Measurements from ENCODE around the gene CUEDC1. TPM values are rescaled to one million over a fixed set of nuclear protein-coding genes. Genes with fewer than 3 reads are reported as not detected.

Gene CUEDC1
- total and polyA plus RNA-seq, 2 of the 13 experiments (the other 11 are each of a cell fraction or from before 2014, with no cell fraction given): 7.4 to 12.9 TPM

DNA sequence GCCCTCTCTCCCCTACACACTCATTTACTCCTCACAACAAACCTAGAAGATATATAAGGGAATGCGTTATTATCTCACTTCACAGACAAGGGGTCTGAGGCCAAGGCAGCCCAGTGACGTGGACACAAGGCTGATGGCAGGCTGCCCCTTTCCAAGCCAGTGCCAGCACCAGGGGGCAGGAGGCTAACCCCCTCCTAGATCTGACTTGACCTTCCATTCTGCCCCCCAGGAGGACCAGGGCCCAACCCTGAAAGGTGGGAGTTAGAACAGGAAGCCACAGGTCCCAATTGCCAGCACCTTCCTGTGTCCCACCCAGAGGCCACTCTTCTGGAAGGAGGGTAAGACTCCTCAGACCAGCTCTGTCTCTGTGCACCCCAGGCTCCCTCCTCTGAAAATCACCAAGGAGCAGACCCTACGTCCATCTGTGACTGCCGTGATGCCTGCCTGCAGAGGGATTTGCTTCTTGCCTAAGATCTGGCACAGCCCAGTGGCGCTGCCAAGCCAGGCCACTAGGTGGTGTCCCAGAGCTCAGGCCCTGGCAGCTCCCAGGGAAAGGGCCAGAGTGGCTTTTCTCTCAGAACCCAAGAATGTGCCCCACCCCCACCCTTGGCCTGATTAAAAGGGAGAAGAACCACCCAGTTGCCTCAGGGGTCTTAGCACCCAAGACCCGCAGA is 62.9 kb downstream of the CUEDC1 start (continued):
- TF ChIP-seq, protein P1, sequence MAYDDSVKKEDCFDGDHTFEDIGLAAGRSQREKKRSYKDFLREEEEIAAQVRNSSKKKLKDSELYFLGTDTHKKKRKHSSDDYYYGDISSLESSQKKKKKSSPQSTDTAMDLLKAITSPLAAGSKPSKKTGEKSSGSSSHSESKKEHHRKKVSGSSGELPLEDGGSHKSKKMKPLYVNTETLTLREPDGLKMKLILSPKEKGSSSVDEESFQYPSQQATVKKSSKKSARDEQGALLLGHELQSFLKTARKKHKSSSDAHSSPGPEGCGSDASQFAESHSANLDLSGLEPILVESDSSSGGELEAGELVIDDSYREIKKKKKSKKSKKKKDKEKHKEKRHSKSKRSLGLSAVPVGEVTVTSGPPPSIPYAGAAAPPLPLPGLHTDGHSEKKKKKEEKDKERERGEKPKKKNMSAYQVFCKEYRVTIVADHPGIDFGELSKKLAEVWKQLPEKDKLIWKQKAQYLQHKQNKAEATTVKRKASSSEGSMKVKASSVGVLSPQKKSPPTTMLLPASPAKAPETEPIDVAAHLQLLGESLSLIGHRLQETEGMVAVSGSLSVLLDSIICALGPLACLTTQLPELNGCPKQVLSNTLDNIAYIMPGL (CRISPR knock-in tag; IDR thresholded peaks at IDR 0.05; ENCODE audit: borderline replicate concordance in 1 of 2, low read depth in 1 of 2): peak; percentile 89 to 94
- TF ChIP-seq MYPOP (CRISPR knock-in tag; IDR thresholded peaks at IDR 0.05) (no peak), HNRNPL (IDR thresholded peaks at IDR 0.05; ENCODE audit: low read depth, low read length) (0 out of 2 replicates have a peak, but pooled peaks have one; percentile 69), ZNF331 (CRISPR knock-in tag; IDR thresholded peaks at IDR 0.05) (peak; percentile 73; the same call in 1 of the 2 replicates), ZNF768 (CRISPR knock-in tag; IDR thresholded peaks at IDR 0.05) (peak; percentile 67; the same call in 1 of the 2 replicates), ZNF577 (CRISPR knock-in tag; IDR thresholded peaks at IDR 0.05; ENCODE audit: borderline replicate concordance, low read depth) (no peak; the same call in 1 of the 2 replicates), XRCC5 (optimal IDR thresholded peaks at IDR 0.05; ENCODE audit: low read length) (peak; percentile 98), ZNF3 (CRISPR knock-in tag; IDR thresholded peaks at IDR 0.05) (no peak), RFXAP (CRISPR knock-in tag; IDR thresholded peaks at IDR 0.05; ENCODE audit: borderline replicate concordance) (no peak; the same call in 1 of the 2 replicates), PPARG (CRISPR knock-in tag; conservative IDR thresholded peaks at IDR 0.05) (0 out of 2 replicates have a peak, but pooled peaks have one; percentile 50), TGIF2 (CRISPR knock-in tag; IDR thresholded peaks at IDR 0.05) (peak; percentile 70; the same call in 1 of the 2 replicates), ZNF746 (CRISPR knock-in tag; IDR thresholded peaks at IDR 0.05) (0 out of 2 replicates have a peak, but pooled peaks have one; percentile 46), SALL1 (CRISPR knock-in tag; IDR thresholded peaks at IDR 0.05) (peak; percentile 83), SP4 (CRISPR knock-in tag; IDR thresholded peaks at IDR 0.05) (peak; percentile 80), FOXO1 (CRISPR knock-in tag; IDR thresholded peaks at IDR 0.05) (0 out of 2 replicates have a peak, but pooled peaks have one; percentile 33), CEBPG (CRISPR knock-in tag; IDR thresholded peaks at IDR 0.05) (peak; percentile 74), ZNF556 (CRISPR knock-in tag; IDR thresholded peaks at IDR 0.05; ENCODE audit: borderline replicate concordance) (peak; percentile 32; the same call in 1 of the 2 replicates)
- TF ChIP-seq, protein P2, sequence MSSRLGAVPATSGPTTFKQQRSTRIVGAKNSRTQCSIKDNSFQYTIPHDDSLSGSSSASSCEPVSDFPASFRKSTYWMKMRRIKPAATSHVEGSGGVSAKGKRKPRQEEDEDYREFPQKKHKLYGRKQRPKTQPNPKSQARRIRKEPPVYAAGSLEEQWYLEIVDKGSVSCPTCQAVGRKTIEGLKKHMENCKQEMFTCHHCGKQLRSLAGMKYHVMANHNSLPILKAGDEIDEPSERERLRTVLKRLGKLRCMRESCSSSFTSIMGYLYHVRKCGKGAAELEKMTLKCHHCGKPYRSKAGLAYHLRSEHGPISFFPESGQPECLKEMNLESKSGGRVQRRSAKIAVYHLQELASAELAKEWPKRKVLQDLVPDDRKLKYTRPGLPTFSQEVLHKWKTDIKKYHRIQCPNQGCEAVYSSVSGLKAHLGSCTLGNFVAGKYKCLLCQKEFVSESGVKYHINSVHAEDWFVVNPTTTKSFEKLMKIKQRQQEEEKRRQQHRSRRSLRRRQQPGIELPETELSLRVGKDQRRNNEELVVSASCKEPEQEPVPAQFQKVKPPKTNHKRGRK (CRISPR knock-in tag; IDR thresholded peaks at IDR 0.05): peak; percentile 47; the same call in 1 of the 2 replicates
- TF ChIP-seq, protein P3, sequence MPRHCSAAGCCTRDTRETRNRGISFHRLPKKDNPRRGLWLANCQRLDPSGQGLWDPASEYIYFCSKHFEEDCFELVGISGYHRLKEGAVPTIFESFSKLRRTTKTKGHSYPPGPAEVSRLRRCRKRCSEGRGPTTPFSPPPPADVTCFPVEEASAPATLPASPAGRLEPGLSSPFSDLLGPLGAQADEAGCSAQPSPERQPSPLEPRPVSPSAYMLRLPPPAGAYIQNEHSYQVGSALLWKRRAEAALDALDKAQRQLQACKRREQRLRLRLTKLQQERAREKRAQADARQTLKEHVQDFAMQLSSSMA (CRISPR knock-in tag; IDR thresholded peaks at IDR 0.05): peak; percentile 93; the same call in 1 of the 2 replicates
- TF ChIP-seq, protein P4, sequence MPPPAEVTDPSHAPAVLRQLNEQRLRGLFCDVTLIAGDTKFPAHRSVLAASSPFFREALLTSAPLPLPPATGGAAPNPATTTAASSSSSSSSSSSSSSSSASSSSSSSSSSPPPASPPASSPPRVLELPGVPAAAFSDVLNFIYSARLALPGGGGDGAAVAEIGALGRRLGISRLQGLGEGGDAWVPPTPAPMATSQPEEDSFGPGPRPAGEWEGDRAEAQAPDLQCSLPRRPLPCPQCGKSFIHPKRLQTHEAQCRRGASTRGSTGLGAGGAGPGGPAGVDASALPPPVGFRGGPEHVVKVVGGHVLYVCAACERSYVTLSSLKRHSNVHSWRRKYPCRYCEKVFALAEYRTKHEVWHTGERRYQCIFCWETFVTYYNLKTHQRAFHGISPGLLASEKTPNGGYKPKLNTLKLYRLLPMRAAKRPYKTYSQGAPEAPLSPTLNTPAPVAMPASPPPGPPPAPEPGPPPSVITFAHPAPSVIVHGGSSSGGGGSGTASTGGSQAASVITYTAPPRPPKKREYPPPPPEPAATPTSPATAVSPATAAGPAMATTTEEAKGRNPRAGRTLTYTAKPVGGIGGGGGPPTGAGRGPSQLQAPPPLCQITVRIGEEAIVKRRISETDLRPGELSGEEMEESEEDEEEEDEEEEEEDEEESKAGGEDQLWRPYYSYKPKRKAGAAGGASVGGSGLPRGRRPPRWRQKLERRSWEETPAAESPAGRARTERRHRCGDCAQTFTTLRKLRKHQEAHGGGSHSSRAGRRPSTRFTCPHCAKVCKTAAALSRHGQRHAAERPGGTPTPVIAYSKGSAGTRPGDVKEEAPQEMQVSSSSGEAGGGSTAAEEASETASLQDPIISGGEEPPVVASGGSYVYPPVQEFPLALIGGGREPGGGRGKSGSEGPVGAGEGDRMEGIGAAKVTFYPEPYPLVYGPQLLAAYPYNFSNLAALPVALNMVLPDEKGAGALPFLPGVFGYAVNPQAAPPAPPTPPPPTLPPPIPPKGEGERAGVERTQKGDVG (CRISPR knock-in tag; IDR thresholded peaks at IDR 0.05; ENCODE audit: borderline replicate concordance): 0 out of 2 replicates have a peak, but pooled peaks have one; percentile 37

All from HepG2 (cell line).